HepG2 (cell line): ENCODE data around the gene C6orf62. TPM values are rescaled to one million over a fixed set of nuclear protein-coding genes. Genes with fewer than 3 reads are reported as not detected.
"Not testable (repeated sequence)": the region's sequence is repeated elsewhere in the genome, so short reads cannot be mapped to it uniquely, and the experiment has no call there.

Experiments
- ATAC-seq: fragments of 200-7000 bp; cut with Tn5 transposase; 3 replicates; pipeline ENCODE4 v1.9.1; 2020; ENCODE audit warnings: mild to moderate bottlenecking, moderate library complexity
- BruUV-seq: library from RNA; stranded (reverse); fragments of 400-500 nt; replicated peaks from 2 replicates; lab custom pipeline; 2021; lab: Mats Ljungman, UMichigan
- CTCF ChIA-PET: fragments of 300-600 bp; formaldehyde crosslinking; extraction: SDS; loops from one replicate; lab custom pipeline; 2021; ENCODE audit warnings: low total read pairs, inconsistent platforms, low intra/inter-chr PET ratio; lab: Yijun Ruan, JAX
- POLR2A ChIA-PET: fragments of 350-600 bp; sonication (Branson Sonifier 250); formaldehyde crosslinking; loops from one replicate; lab custom pipeline; 2020; ENCODE audit warnings: antibody characterized with exemption, inconsistent platforms; lab: Yijun Ruan, JAX
- DNase-seq: peaks from one replicate; pipeline ENCODE4 v3.0.0-alpha.2; 2015; ENCODE audit warnings: low spot score
- FAIRE-seq: peaks from 3 replicates; lab custom pipeline; 2011; peaks lifted over from hg19 to GRCh38; lab: Jason Lieb, UNC
- H2AFZ ChIP-seq: one replicate; pipeline ENCODE4 v1.6.1; 2011; ENCODE audit warnings: low read length, inconsistent platforms
- H3K27ac ChIP-seq: fragments of 300-600 bp; 3 replicates; pipeline ENCODE4 v1.8.0; 2011; ENCODE audit warnings: mixed run types, mild to moderate bottlenecking, mixed read lengths, low read length, inconsistent platforms; ENCODE audit not compliant: insufficient read depth; ENCODE audit errors: extremely low read length
- H3K27me3 ChIP-seq, 2 experiments: fragments of 200-600 bp in 1 of 2; 2 replicates in 1 of 2; 3 replicates in 1 of 2; pipeline versions ENCODE4 v1.6.0 to v1.8.0; 2011; ENCODE audit warnings: low read length in 2 of 2, mild to moderate bottlenecking in 2 of 2, moderate library complexity in 2 of 2, inconsistent platforms in 1 of 2; ENCODE audit not compliant: insufficient read depth in 2 of 2, control insufficient read depth in 1 of 2
- H3K36me3 ChIP-seq, 2 experiments: fragments of 200-600 bp in 1 of 2; replicated peaks in 1 of 2; 2 replicates in 1 of 2; 3 replicates in 1 of 2; pipeline versions ENCODE4 v1.5.1 to v1.8.0; 2011; ENCODE audit warnings: low read length in 2 of 2, inconsistent platforms in 1 of 2; ENCODE audit not compliant: insufficient read depth in 2 of 2, control insufficient read depth in 1 of 2
- H3K4me1 ChIP-seq: 2 replicates; pipeline ENCODE4 v1.5.1; 2012; ENCODE audit warnings: low read length, inconsistent platforms; ENCODE audit not compliant: insufficient read depth
- H3K4me2 ChIP-seq: 2 replicates; pipeline ENCODE4 v1.6.0; 2011; ENCODE audit warnings: low read depth, low read length, inconsistent platforms
- H3K4me3 ChIP-seq, 3 experiments: fragments of 200-600 bp in 1 of 3; sonication (generic), shearing (Covaris generic) in 1 of 3; replicated peaks in 1 of 3; 2 replicates each; pipeline ENCODE4 v1.5.1; 2011 to 2016; ENCODE audit warnings: low read length in 3 of 3, inconsistent platforms in 2 of 3, low read depth in 2 of 3, mild to moderate bottlenecking in 2 of 3, control low read depth in 1 of 3, mixed read lengths in 1 of 3; ENCODE audit not compliant: insufficient read depth in 1 of 3
- H3K79me2 ChIP-seq: one replicate; pipeline ENCODE4 v1.6.1; 2011; ENCODE audit warnings: low read length, inconsistent platforms; ENCODE audit not compliant: insufficient read depth
- H3K9ac ChIP-seq: 2 replicates; pipeline ENCODE4 v1.6.0; 2011; ENCODE audit warnings: mild to moderate bottlenecking, low read depth, low read length, inconsistent platforms; ENCODE audit not compliant: insufficient read depth
- H3K9me3 ChIP-seq: 2 replicates; pipeline ENCODE4 v1.5.1; 2012; ENCODE audit warnings: mild to moderate bottlenecking, low read length
- H4K20me1 ChIP-seq: 2 replicates; pipeline ENCODE4 v1.6.0; 2011; ENCODE audit warnings: inconsistent platforms, mild to moderate bottlenecking, low read length, moderate library complexity; ENCODE audit not compliant: insufficient read depth
- GABPB1 ChIP-seq: IDR thresholded peaks from 2 replicates; pipeline ENCODE4 v1.6.1; 2016; ENCODE audit warnings: mild to moderate bottlenecking, missing genetic modification reagents, moderate library complexity, missing compliant biosample characterization
- NRL ChIP-seq: sonication (generic); formaldehyde crosslinking; IDR thresholded peaks from 2 replicates; pipeline ENCODE4 v1.5.0; 2020; ENCODE audit warnings: missing genetic modification reagents, mild to moderate bottlenecking, moderate library complexity, borderline replicate concordance
- REPIN1 ChIP-seq: sonication (generic); formaldehyde crosslinking; IDR thresholded peaks from 2 replicates; pipeline ENCODE4 v1.8.0; 2022; ENCODE audit warnings: missing genetic modification reagents, low read depth, mild to moderate bottlenecking, borderline replicate concordance
- SIN3A ChIP-seq: IDR thresholded peaks from 2 replicates; pipeline ENCODE4 v1.6.1; 2011; ENCODE audit warnings: low read depth, mild to moderate bottlenecking, control low read depth, low read length, borderline replicate concordance
- SP4 ChIP-seq: sonication (generic); formaldehyde crosslinking; IDR thresholded peaks from 2 replicates; pipeline ENCODE4 v1.8.1; 2023; ENCODE audit warnings: mild to moderate bottlenecking, missing genetic modification reagents
- TMF1 ChIP-seq: sonication (generic); formaldehyde crosslinking; IDR thresholded peaks from 2 replicates; pipeline ENCODE4 v1.8.1; 2022; ENCODE audit warnings: low read depth, missing genetic modification reagents
- ZBTB38 ChIP-seq: sonication (generic); formaldehyde crosslinking; IDR thresholded peaks from 2 replicates; pipeline ENCODE4 v1.5.1; 2020; ENCODE audit warnings: mild to moderate bottlenecking, missing genetic modification reagents
- ZMYM3 ChIP-seq: sonication (generic); formaldehyde crosslinking; IDR thresholded peaks from 2 replicates; pipeline ENCODE4 v1.5.1; 2020; ENCODE audit warnings: mild to moderate bottlenecking, missing genetic modification reagents
- ZNF10 ChIP-seq: sonication (generic); formaldehyde crosslinking; IDR thresholded peaks from 2 replicates; pipeline ENCODE4 v1.4.0; 2020; ENCODE audit warnings: mild to moderate bottlenecking, low read depth, missing genetic modification reagents, borderline replicate concordance
- ZNF274 ChIP-seq: sonication (generic); formaldehyde crosslinking; IDR thresholded peaks from 2 replicates; pipeline ENCODE4 v1.5.1; 2020; ENCODE audit warnings: mild to moderate bottlenecking, missing genetic modification reagents
- ZNF512B ChIP-seq: sonication (generic); formaldehyde crosslinking; IDR thresholded peaks from 2 replicates; pipeline ENCODE4 v1.5.1; 2020; ENCODE audit warnings: missing genetic modification reagents, mild to moderate bottlenecking, borderline replicate concordance
- ZNF687 ChIP-seq: sonication (generic); formaldehyde crosslinking; IDR thresholded peaks from 2 replicates; pipeline ENCODE4 v1.5.1; 2020; ENCODE audit warnings: mild to moderate bottlenecking, missing genetic modification reagents, moderate library complexity
- ZNF891 ChIP-seq: sonication (generic); formaldehyde crosslinking; IDR thresholded peaks from 2 replicates; pipeline ENCODE4 v1.5.0; 2020; ENCODE audit warnings: mild to moderate bottlenecking, missing genetic modification reagents
- WGBS: methylation state at CpG from one replicate; pipeline ENCODE4 v1.1.6; 2017; ENCODE audit warnings: low lambda C conversion rate; 5-methylcytosine and 5-hydroxymethylcytosine counted together
- in situ Hi-C: cut with HindIII; loops from 2 replicates; pipeline ENCODE4 v1.10.0; 2017; ENCODE audit warnings: low pct_unique_long_range_greater_than_20kb; ENCODE audit not compliant: extremely low pct_ligation_motif_present
- intact Hi-C: fragments of 100-400 bp; cut with micrococcal nuclease; formaldehyde crosslinking; loops from one replicate; pipeline ENCODE4 v1.10.0; 2022; ENCODE audit not compliant: unreplicated experiment
- polyA plus RNA-seq, 8 experiments: library from polyadenylated mRNA; depleted of rRNA in 3 of 8; stranded (reverse) in 7 of 8; unstranded in 1 of 8; fragments of >200 nt; fragmentation: Illumina TruSeq in 4 of 8; extraction: Trizol in 4 of 8; gene quantifications; 2 replicates each; pipeline versions ENCODE4 v1.2.1 to v1.2.3, GENCODE V29; 2011 to 2016; ENCODE audit warnings: low read depth in 4 of 8, missing spikeins in 1 of 8, mixed read lengths in 1 of 8; ENCODE audit not compliant: insufficient read depth in 1 of 8
- total RNA-seq, 5 experiments: library from RNA; depleted of rRNA; stranded (reverse); fragments of >200 nt; fragmentation: Illumina TruSeq; extraction: Trizol; gene quantifications; 2 replicates each; pipeline ENCODE4 v1.2.3, GENCODE V29; 2016; ENCODE audit warnings: low read depth in 1 of 5

The C6orf62 gene
- total and polyA plus RNA-seq, 2 of the 13 experiments (the other 11 are each of a cell fraction or from before 2014, with no cell fraction given): 54.8 to 90.4 TPM

- TF ChIP-seq TMF1 (no peak), REPIN1 (CRISPR knock-in tag) (no peak), SIN3A (no peak)
Measured at GRCh38 chr6:24668997-24669361, 50.0 kb downstream of the C6orf62 start (continued).

DNA sequence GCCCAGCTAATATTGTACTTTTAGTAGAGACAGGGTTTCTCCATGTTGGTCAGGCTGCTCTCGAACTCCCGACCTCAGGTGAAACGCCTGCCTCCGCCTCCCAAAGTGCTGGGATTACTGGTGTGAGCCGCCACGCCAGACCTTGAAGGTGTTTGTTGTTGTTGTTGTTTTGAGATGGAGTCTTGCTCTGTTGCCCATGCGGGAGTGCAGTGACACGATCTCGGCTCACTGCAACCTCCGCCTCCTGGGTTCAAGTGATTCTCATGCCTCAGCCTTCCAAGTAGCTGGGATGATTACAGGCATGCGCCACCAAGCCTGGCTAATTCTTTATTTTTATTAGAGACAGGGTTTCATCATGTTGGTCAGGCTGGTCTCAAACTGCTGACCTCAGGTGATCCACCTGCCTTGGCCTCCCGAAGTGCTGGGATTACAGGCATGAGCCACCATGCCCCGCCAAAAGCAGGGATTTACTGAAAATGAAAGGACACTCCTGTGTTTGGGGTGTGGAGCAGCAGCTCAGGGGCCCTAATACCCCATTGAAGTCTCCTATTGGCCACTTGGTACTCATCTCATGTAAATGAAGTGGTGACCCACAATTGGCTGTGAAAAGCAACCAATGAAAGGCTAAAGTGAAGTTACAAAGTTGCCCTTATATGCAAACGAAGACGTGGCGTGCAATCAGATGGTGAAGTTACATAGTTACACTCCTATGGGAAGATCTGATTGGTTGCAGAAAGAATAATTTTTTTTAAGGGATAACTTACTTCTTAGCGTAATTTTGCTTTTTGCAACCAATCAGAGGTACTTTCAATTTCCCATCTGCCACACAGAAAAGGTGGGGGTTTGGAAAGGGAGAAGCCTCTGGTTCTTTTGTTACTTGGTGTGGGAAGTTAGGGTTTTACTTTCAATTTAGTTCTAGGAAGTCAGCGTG lies 50.6 kb downstream of the C6orf62 start:
- DNase-seq, H2AFZ ChIP-seq, H3K27me3 ChIP-seq, FAIRE-seq, H4K20me1 ChIP-seq, CTCF ChIA-PET, in situ Hi-C loops, ATAC-seq, BruUV-seq, H3K36me3 ChIP-seq: not testable (repeated sequence)
- 92% methylated on average over 18 of the region's 18 CpGs for WGBS
- Histone ChIP-seq H3K79me2 (peaks cover 35% of the 10 kb centered on the region), H3K4me3 (peak overlapping the region in 1 of 3 experiments; percentile 95; a peak in 3 of 6 replicates), H3K9ac (peak overlapping the region; percentile 88; the same call in 1 of the 2 replicates), H3K4me1 (peaks cover 42% of the 10 kb centered on the region), H3K27ac (peak overlapping the region; percentile 95), H3K4me2 (peak overlapping the region; percentile 83), H3K9me3 (peaks cover 24% of the 10 kb centered on the region)
- intact Hi-C loops: loop anchor here (5.0 kb wide), 1 partner anchor 171 kb away; no protein-coding TSS in a partner anchor
- POLR2A ChIA-PET: interaction anchor here (2.8 to 3.1 kb wide), 2 partner anchors 15 to 53 kb away, joined by 12 to 22 read pairs; no protein-coding TSS in a partner anchor
- peak; percentile 26; the same call in 1 of the 2 replicates for TF ChIP-seq GABPB1
- 0 out of 2 replicates have a peak, but pooled peaks have one; percentile 33 for TF ChIP-seq ZNF10 (CRISPR knock-in tag)
- TF ChIP-seq SP4 (CRISPR knock-in tag): peak; percentile 18; the same call in 1 of the 2 replicates
- TF ChIP-seq ZNF274 (CRISPR knock-in tag): peak; percentile 73; the same call in 1 of the 2 replicates
- TF ChIP-seq ZNF512B (CRISPR knock-in tag): 0 out of 2 replicates have a peak, but pooled peaks have one; percentile 41
- TF ChIP-seq NRL (CRISPR knock-in tag): peak; percentile 71; the same call in 1 of the 2 replicates
- peak; percentile 44 for TF ChIP-seq ZNF687 (CRISPR knock-in tag)
- peak; percentile 52; the same call in 1 of the 2 replicates for TF ChIP-seq ZNF891
- TF ChIP-seq ZMYM3 (CRISPR knock-in tag): peak; percentile 49; the same call in 1 of the 2 replicates
- peak; percentile 95 for TF ChIP-seq ZBTB38 (CRISPR knock-in tag)
